Glutamatergic neuron (in vitro differentiated cells): Measurements from ENCODE around the gene PROX1. TPM values are rescaled to one million over a fixed set of nuclear protein-coding genes. Genes with fewer than 3 reads are reported as not detected.

Source experiments
- DNase-seq: peaks from one replicate; pipeline ENCODE4 v3.0.0; 2022
- H3K27ac Mint-ChIP-seq: one replicate; pipeline ENCODE4 v1.8.0; 2020; ENCODE audit warnings: mild to moderate bottlenecking, mixed read lengths, inconsistent platforms; ENCODE audit not compliant: unreplicated experiment
- H3K27me3 Mint-ChIP-seq: one replicate; pipeline ENCODE4 v1.8.0; 2020; ENCODE audit warnings: mild to moderate bottlenecking, moderate library complexity, mixed read lengths, inconsistent platforms; ENCODE audit not compliant: unreplicated experiment
- H3K36me3 Mint-ChIP-seq: one replicate; pipeline ENCODE4 v1.8.0; 2020; ENCODE audit warnings: mild to moderate bottlenecking, mixed read lengths, inconsistent platforms; ENCODE audit not compliant: unreplicated experiment
- H3K4me1 Mint-ChIP-seq: one replicate; pipeline ENCODE4 v1.8.0; 2020; ENCODE audit warnings: mild to moderate bottlenecking, low read depth, mixed read lengths, inconsistent platforms; ENCODE audit not compliant: unreplicated experiment
- H3K4me3 Mint-ChIP-seq: one replicate; pipeline ENCODE4 v1.8.0; 2020; ENCODE audit warnings: mild to moderate bottlenecking, mixed read lengths, inconsistent platforms; ENCODE audit not compliant: unreplicated experiment
- H3K9me3 Mint-ChIP-seq: one replicate; pipeline ENCODE4 v1.8.0; 2020; ENCODE audit warnings: mild to moderate bottlenecking, moderate library complexity, mixed read lengths, inconsistent platforms; ENCODE audit not compliant: unreplicated experiment
- total RNA-seq: library from RNA; stranded (reverse); fragmentation: NEBNext Ultra II Directional; extraction: Animal tissue kit (Norgen Biotek cat#: 25700); gene quantifications from one replicate; pipeline ENCODE4 v1.2.1, GENCODE V29; 2021; ENCODE audit not compliant: unreplicated experiment
- TF ChIP-seq, protein P1 (sequence below): fragments of 200-600 bp; sonication (generic); IDR thresholded peaks from one replicate; pipeline ENCODE4 v1.5.0; 2021; ENCODE audit not compliant: partially characterized antibody, unreplicated experiment

The PROX1 gene
- total RNA-seq, 1 donor from 2014 or later, result 68.4 TPM

DNA sequence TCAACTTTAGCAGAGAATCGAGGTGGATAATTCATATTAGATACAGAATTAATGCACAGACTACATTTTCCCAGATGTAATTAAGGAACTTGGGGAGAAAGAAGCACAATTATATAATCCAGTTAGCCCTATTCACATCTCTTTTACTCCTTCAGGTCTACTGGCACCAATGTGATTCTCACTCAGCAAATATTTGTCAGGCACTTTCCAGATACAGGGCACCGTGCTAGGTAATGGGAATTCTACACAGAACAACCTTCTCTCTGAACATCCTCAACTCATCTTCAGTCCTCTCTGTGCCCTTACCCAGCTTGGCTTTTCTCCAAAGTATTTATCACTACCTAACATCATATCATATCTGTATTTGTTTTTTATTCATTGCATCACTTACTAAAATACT lies 15.6 kb upstream of the PROX1 start:
- no peak overlapping the region for H3K4me3 Mint-ChIP-seq
- H3K27ac Mint-ChIP-seq, result no peak overlapping the region
- no peaks in the 10 kb centered on the region for H3K9me3 Mint-ChIP-seq
- peaks cover 5% of the 10 kb centered on the region for H3K4me1 Mint-ChIP-seq
- no peaks in the 10 kb centered on the region for H3K36me3 Mint-ChIP-seq
- TF ChIP-seq, protein P1, sequence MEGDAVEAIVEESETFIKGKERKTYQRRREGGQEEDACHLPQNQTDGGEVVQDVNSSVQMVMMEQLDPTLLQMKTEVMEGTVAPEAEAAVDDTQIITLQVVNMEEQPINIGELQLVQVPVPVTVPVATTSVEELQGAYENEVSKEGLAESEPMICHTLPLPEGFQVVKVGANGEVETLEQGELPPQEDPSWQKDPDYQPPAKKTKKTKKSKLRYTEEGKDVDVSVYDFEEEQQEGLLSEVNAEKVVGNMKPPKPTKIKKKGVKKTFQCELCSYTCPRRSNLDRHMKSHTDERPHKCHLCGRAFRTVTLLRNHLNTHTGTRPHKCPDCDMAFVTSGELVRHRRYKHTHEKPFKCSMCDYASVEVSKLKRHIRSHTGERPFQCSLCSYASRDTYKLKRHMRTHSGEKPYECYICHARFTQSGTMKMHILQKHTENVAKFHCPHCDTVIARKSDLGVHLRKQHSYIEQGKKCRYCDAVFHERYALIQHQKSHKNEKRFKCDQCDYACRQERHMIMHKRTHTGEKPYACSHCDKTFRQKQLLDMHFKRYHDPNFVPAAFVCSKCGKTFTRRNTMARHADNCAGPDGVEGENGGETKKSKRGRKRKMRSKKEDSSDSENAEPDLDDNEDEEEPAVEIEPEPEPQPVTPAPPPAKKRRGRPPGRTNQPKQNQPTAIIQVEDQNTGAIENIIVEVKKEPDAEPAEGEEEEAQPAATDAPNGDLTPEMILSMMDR, result no peak
- no peaks in the 10 kb centered on the region for H3K27me3 Mint-ChIP-seq
- no peak for DNase-seq

DNA sequence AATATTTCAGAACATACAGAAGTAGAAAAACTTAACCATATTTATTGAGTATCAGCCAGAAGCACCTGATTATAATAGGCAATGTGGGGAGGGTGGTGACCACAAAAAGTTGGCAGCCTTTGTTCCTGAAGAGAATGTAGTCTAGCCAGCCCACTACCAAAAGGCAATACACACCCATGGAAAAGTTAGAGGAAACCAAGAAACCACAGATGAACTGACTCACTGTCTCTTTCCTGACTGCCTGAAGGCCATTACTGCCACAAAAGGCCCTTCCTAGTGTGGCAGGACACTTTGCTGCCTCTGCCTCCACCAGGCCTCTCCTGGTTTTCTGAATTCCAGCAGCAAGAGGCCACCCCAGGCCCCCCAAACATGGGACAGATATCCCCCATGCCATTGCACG lies 14.6 kb upstream of the PROX1 start:
- no peak for DNase-seq
- Mint-ChIP-seq H3K27me3 (peaks cover 2% of the 10 kb centered on the region), H3K4me3 (no peak overlapping the region), H3K36me3 (no peaks in the 10 kb centered on the region), H3K9me3 (no peaks in the 10 kb centered on the region), H3K27ac (no peak overlapping the region), H3K4me1 (peaks cover 12% of the 10 kb centered on the region)
- TF ChIP-seq, protein P1, result no peak

DNA sequence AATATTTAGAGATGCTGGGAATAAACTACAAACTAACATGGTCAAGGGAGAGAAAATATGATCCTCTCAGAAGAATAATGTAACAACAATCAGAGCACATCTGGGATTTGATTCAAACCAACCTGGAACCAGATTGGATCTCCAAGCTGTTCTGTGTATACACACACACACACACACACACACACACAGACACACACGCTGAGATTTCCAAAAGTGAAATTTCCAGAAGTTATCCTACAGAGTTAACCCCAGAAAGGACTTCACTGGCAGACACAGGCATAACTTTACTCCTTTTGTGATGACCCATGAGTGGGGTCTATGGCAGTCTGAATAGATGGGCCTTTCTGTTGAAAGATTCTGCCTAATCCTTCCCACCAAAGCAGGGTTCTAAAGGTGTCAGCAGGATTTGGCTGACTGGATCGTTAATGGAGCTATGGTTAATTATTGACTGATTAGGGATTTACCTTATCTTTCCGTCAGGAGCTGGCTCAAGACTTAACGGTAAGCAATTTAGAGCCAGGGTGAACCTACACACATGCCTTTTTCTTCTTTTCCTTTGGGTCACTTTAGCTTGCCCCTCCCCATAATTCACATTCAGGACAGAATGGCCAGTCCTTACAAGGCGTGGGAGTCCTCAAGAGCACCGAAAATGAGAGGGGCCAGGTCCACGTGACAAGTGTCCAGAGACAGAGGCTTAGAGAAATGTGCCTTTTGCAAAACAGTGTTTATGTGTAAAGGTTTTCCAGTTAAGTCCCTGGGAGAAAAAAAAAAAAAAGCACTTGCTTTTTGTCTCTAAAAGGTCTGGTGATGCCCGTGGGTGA lies 10.9 kb upstream of the PROX1 start:
- Mint-ChIP-seq H3K36me3 (no peaks in the 10 kb centered on the region), H3K4me1 (peaks cover 34% of the 10 kb centered on the region), H3K9me3 (peaks cover 7% of the 10 kb centered on the region), H3K4me3 (no peak overlapping the region), H3K27ac (no peak overlapping the region), H3K27me3 (peaks cover 4% of the 10 kb centered on the region)
- DNase-seq, result no peak
- TF ChIP-seq, protein P1, result no peak

DNA sequence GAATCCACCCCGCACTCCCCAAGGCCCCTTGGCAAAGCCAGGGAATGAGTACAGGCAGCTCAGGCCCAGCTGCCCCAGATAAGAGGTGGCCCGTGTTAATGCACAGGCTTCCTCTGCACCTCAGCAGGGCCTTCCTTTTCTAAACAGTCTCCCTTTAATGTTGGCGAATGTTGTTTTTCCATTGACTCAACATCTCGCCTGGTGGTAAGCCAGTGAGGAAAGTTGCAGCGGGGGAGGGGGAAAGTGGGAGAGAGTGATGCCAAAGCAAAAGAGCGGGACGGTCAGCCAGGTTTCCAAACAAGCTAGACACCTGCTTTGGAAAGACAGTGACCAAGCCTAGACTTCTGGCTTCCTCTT lies 10.3 kb upstream of the PROX1 start:
- Mint-ChIP-seq H3K4me1 (peaks cover 39% of the 10 kb centered on the region), H3K27ac (no peak overlapping the region), H3K36me3 (no peaks in the 10 kb centered on the region), H3K9me3 (peaks cover 11% of the 10 kb centered on the region), H3K4me3 (no peak overlapping the region), H3K27me3 (peaks cover 9% of the 10 kb centered on the region)
- TF ChIP-seq, protein P1, result no peak
- no peak for DNase-seq

DNA sequence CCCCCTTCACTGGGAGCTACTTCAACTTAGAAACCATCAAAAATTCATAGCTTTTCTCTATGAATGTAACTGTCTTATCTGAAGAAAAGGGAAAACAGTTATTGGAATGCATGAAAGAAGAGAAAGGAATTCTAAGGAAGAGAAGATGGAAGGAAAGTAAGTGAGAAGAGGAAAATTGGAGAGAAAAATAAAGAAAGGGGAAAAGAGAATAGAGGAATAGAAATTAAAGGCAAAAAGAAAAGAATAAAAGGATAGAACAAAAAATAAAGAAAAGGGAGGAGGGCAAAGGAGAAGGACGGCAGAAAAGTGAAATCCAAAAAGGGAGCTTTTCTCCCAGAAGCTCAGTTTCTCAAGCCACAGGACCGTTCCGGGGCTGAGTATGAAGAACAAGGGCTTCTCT lies 9.9 kb upstream of the PROX1 start:
- peaks cover 39% of the 10 kb centered on the region for H3K4me1 Mint-ChIP-seq
- no peaks in the 10 kb centered on the region for H3K36me3 Mint-ChIP-seq
- TF ChIP-seq, protein P1, result no peak
- H3K27me3 Mint-ChIP-seq, result peaks cover 9% of the 10 kb centered on the region
- no peak for DNase-seq
- H3K27ac Mint-ChIP-seq, result no peak overlapping the region
- H3K4me3 Mint-ChIP-seq, result no peak overlapping the region
- H3K9me3 Mint-ChIP-seq, result peaks cover 11% of the 10 kb centered on the region
